ENCODE results near the gene PSMD2.
A peak's percentile ranks its signal among the peaks of the same experiment; 100 is the strongest.

The PSMD2 gene

GRCh38 chr3:184341925-184342324 is 42.9 kb downstream of the PSMD2 start:
- Histone ChIP-seq H3K36me3 (ENCODE audit: control insufficient read depth in 4 of 4, insufficient read depth in 4 of 4, low read length in 3 of 4) (peaks cover 0 to 15% (median 5%) of the 10 kb centered on the region in 4 experiments), H3K4me1 (ENCODE audit: control extremely low read depth in 1 of 4, control insufficient read depth in 4 of 4, insufficient read depth in 4 of 4, low read length in 3 of 4) (peaks cover 0 to 16% (median 12%) of the 10 kb centered on the region in 4 experiments), H3K27ac (ENCODE audit: insufficient read depth in 1 of 2, low read depth in 1 of 2, low read length in 2 of 2, poor library complexity in 1 of 2, severe bottlenecking in 2 of 2) (no peak overlapping the region), H3K27me3 (replicated peaks in 2 of 5; ENCODE audit: control insufficient read depth in 4 of 5, insufficient read depth in 5 of 5, low read length in 4 of 5) (no peaks in the 10 kb centered on the region), H3K9me3 (ENCODE audit: control extremely low read depth in 1 of 5, control insufficient read depth in 4 of 5, insufficient read depth in 2 of 5, low read depth in 1 of 5, low read length in 4 of 5) (no peaks in the 10 kb centered on the region), H3K4me3 (ENCODE audit: control insufficient read depth in 1 of 7, extremely low read depth in 1 of 7, insufficient read depth in 4 of 7, low read depth in 2 of 7, low read length in 6 of 7) (no peak overlapping the region)
- ChIA-PET POLR2A (no interaction called here), CTCF (interaction anchor here (0.9 to 1.5 kb wide), 4 partner anchors 9 to 30 kb away, joined by 3 to 6 read pairs (median 4); no protein-coding TSS in a partner anchor)
- no peak for DNase-seq
- WGBS (ENCODE audit: insufficient coverage), result 99% methylated on average over 7 of the region's 7 CpGs

GRCh38 chr3:184343200-184343876 is 44.3 kb downstream of the PSMD2 start:
- no peak overlapping the region for H3K27ac ChIP-seq (ENCODE audit: insufficient read depth in 1 of 2, low read depth in 1 of 2, low read length in 2 of 2, poor library complexity in 1 of 2, severe bottlenecking in 2 of 2)
- H3K9me3 ChIP-seq (ENCODE audit: control extremely low read depth in 1 of 5, control insufficient read depth in 4 of 5, insufficient read depth in 2 of 5, low read depth in 1 of 5, low read length in 4 of 5), result no peaks in the 10 kb centered on the region
- DNase-seq, result no peak
- ChIA-PET POLR2A (no interaction called here), CTCF (interaction anchor here (0.9 to 2.1 kb wide), 3 partner anchors 8 to 41 kb away, joined by 3 to 6 read pairs (median 4); no protein-coding TSS in a partner anchor)
- peaks cover 0 to 25% (median 12%) of the 10 kb centered on the region in 4 experiments for H3K4me1 ChIP-seq (ENCODE audit: control extremely low read depth in 1 of 4, control insufficient read depth in 4 of 4, insufficient read depth in 4 of 4, low read length in 3 of 4)
- 100% methylated on average over 4 of the region's 5 CpGs for WGBS (ENCODE audit: insufficient coverage)
- H3K27me3 ChIP-seq (replicated peaks in 2 of 5; ENCODE audit: control insufficient read depth in 4 of 5, insufficient read depth in 5 of 5, low read length in 4 of 5), result no peaks in the 10 kb centered on the region
- H3K36me3 ChIP-seq (ENCODE audit: control insufficient read depth in 4 of 4, insufficient read depth in 4 of 4, low read length in 3 of 4), result peaks cover 0 to 15% (median 5%) of the 10 kb centered on the region in 4 experiments
- H3K4me3 ChIP-seq (ENCODE audit: control insufficient read depth in 1 of 7, extremely low read depth in 1 of 7, insufficient read depth in 4 of 7, low read depth in 2 of 7, low read length in 6 of 7), result no peak overlapping the region

GRCh38 chr3:184344579-184345316 is 45.7 kb downstream of the PSMD2 start:
- DNase-seq, result no peak
- peaks cover 0 to 30% (median 11%) of the 10 kb centered on the region in 4 experiments for H3K4me1 ChIP-seq (ENCODE audit: control extremely low read depth in 1 of 4, control insufficient read depth in 4 of 4, insufficient read depth in 4 of 4, low read length in 3 of 4)
- H3K27ac ChIP-seq (ENCODE audit: insufficient read depth in 1 of 2, low read depth in 1 of 2, low read length in 2 of 2, poor library complexity in 1 of 2, severe bottlenecking in 2 of 2), result no peak overlapping the region
- POLR2A ChIA-PET, result no interaction called here
- H3K27me3 ChIP-seq (replicated peaks in 2 of 5; ENCODE audit: control insufficient read depth in 4 of 5, insufficient read depth in 5 of 5, low read length in 4 of 5), result no peaks in the 10 kb centered on the region
- CTCF ChIA-PET, result interaction anchor here (0.8 to 2.7 kb wide), 6 partner anchors 9 to 169 kb away, joined by 3 to 12 read pairs (median 8); no protein-coding TSS in a partner anchor
- peaks cover 0 to 15% (median 5%) of the 10 kb centered on the region in 4 experiments for H3K36me3 ChIP-seq (ENCODE audit: control insufficient read depth in 4 of 4, insufficient read depth in 4 of 4, low read length in 3 of 4)
- no peak overlapping the region for H3K4me3 ChIP-seq (ENCODE audit: control insufficient read depth in 1 of 7, extremely low read depth in 1 of 7, insufficient read depth in 4 of 7, low read depth in 2 of 7, low read length in 6 of 7)
- 97% methylated on average over 10 of the region's 24 CpGs for WGBS (ENCODE audit: insufficient coverage)
- H3K9me3 ChIP-seq (ENCODE audit: control extremely low read depth in 1 of 5, control insufficient read depth in 4 of 5, insufficient read depth in 2 of 5, low read depth in 1 of 5, low read length in 4 of 5), result no peaks in the 10 kb centered on the region

GRCh38 chr3:184345317-184346144 is 46.5 kb downstream of the PSMD2 start:
- no peak overlapping the region for H3K4me3 ChIP-seq (ENCODE audit: control insufficient read depth in 1 of 7, extremely low read depth in 1 of 7, insufficient read depth in 4 of 7, low read depth in 2 of 7, low read length in 6 of 7)
- 80% methylated on average over 13 of the region's 14 CpGs for WGBS (ENCODE audit: insufficient coverage)
- H3K27me3 ChIP-seq (replicated peaks in 2 of 5; ENCODE audit: control insufficient read depth in 4 of 5, insufficient read depth in 5 of 5, low read length in 4 of 5), result no peaks in the 10 kb centered on the region
- H3K9me3 ChIP-seq (ENCODE audit: control extremely low read depth in 1 of 5, control insufficient read depth in 4 of 5, insufficient read depth in 2 of 5, low read depth in 1 of 5, low read length in 4 of 5), result no peaks in the 10 kb centered on the region
- H3K4me1 ChIP-seq (ENCODE audit: control extremely low read depth in 1 of 4, control insufficient read depth in 4 of 4, insufficient read depth in 4 of 4, low read length in 3 of 4), result peaks cover 0 to 30% (median 11%) of the 10 kb centered on the region in 4 experiments
- POLR2A ChIA-PET, result no interaction called here
- peaks cover 0 to 15% (median 5%) of the 10 kb centered on the region in 4 experiments for H3K36me3 ChIP-seq (ENCODE audit: control insufficient read depth in 4 of 4, insufficient read depth in 4 of 4, low read length in 3 of 4)
- CTCF ChIA-PET, result interaction anchor here (1.3 to 2.7 kb wide), 6 partner anchors 9 to 186 kb away, joined by 3 to 12 read pairs (median 8); no protein-coding TSS in a partner anchor
- H3K27ac ChIP-seq (ENCODE audit: insufficient read depth in 1 of 2, low read depth in 1 of 2, low read length in 2 of 2, poor library complexity in 1 of 2, severe bottlenecking in 2 of 2), result no peak overlapping the region
- peak in 2 of 3 donors; percentile 57 to 70 for DNase-seq

GRCh38 chr3:184346480-184347190 is 47.6 kb downstream of the PSMD2 start:
- ChIA-PET POLR2A (no interaction called here), CTCF (interaction anchor here (0.8 to 2.7 kb wide), 7 partner anchors 8 to 185 kb away, joined by 3 to 9 read pairs (median 5); no protein-coding TSS in a partner anchor)
- H3K4me1 ChIP-seq (ENCODE audit: control extremely low read depth in 1 of 4, control insufficient read depth in 4 of 4, insufficient read depth in 4 of 4, low read length in 3 of 4), result peaks cover 0 to 23% (median 10%) of the 10 kb centered on the region in 4 experiments
- WGBS (ENCODE audit: insufficient coverage), result 96% methylated on average over 18 of the region's 20 CpGs
- H3K4me3 ChIP-seq (ENCODE audit: control insufficient read depth in 1 of 7, extremely low read depth in 1 of 7, insufficient read depth in 4 of 7, low read depth in 2 of 7, low read length in 6 of 7), result no peak overlapping the region
- peaks cover 0 to 15% (median 6%) of the 10 kb centered on the region in 4 experiments for H3K36me3 ChIP-seq (ENCODE audit: control insufficient read depth in 4 of 4, insufficient read depth in 4 of 4, low read length in 3 of 4)
- H3K27ac ChIP-seq (ENCODE audit: insufficient read depth in 1 of 2, low read depth in 1 of 2, low read length in 2 of 2, poor library complexity in 1 of 2, severe bottlenecking in 2 of 2), result peak overlapping the region in 1 of 2 experiments; percentile 67
- H3K27me3 ChIP-seq (replicated peaks in 2 of 5; ENCODE audit: control insufficient read depth in 4 of 5, insufficient read depth in 5 of 5, low read length in 4 of 5), result no peaks in the 10 kb centered on the region
- DNase-seq, result no peak
- H3K9me3 ChIP-seq (ENCODE audit: control extremely low read depth in 1 of 5, control insufficient read depth in 4 of 5, insufficient read depth in 2 of 5, low read depth in 1 of 5, low read length in 4 of 5), result no peaks in the 10 kb centered on the region

- ChIA-PET POLR2A (no interaction called here), CTCF (interaction anchor here (0.8 to 2.7 kb wide), 7 partner anchors 8 to 194 kb away, joined by 3 to 13 read pairs (median 5); no protein-coding TSS in a partner anchor)
- peak in 2 of 3 donors; percentile 64 to 66 for DNase-seq
- no peak overlapping the region for H3K4me3 ChIP-seq (ENCODE audit: control insufficient read depth in 1 of 7, extremely low read depth in 1 of 7, insufficient read depth in 4 of 7, low read depth in 2 of 7, low read length in 6 of 7)
- 78% methylated on average over 10 of the region's 12 CpGs for WGBS (ENCODE audit: insufficient coverage)
- peaks cover 0 to 14% (median 8%) of the 10 kb centered on the region in 4 experiments for H3K36me3 ChIP-seq (ENCODE audit: control insufficient read depth in 4 of 4, insufficient read depth in 4 of 4, low read length in 3 of 4)
- peak overlapping the region in 1 of 2 experiments; percentile 67 for H3K27ac ChIP-seq (ENCODE audit: insufficient read depth in 1 of 2, low read depth in 1 of 2, low read length in 2 of 2, poor library complexity in 1 of 2, severe bottlenecking in 2 of 2)
- peaks cover 0 to 23% (median 10%) of the 10 kb centered on the region in 4 experiments for H3K4me1 ChIP-seq (ENCODE audit: control extremely low read depth in 1 of 4, control insufficient read depth in 4 of 4, insufficient read depth in 4 of 4, low read length in 3 of 4)
- no peaks in the 10 kb centered on the region for H3K9me3 ChIP-seq (ENCODE audit: control extremely low read depth in 1 of 5, control insufficient read depth in 4 of 5, insufficient read depth in 2 of 5, low read depth in 1 of 5, low read length in 4 of 5)
- H3K27me3 ChIP-seq (replicated peaks in 2 of 5; ENCODE audit: control insufficient read depth in 4 of 5, insufficient read depth in 5 of 5, low read length in 4 of 5), result no peaks in the 10 kb centered on the region
These were observed 48.4 kb downstream of the PSMD2 start for GRCh38 chr3:184347321-184348056.

All from common myeloid progenitor, CD34-positive (primary cell).